ENCODE results near the gene C10orf95. TPM values are rescaled to one million over a fixed set of nuclear protein-coding genes. Genes with fewer than 3 reads are reported as not detected.

The C10orf95 gene
- total and polyA plus RNA-seq, 2 experiments from 2014 or later: 0.69 to 1.1 TPM

- H2AFZ ChIP-seq: no peak overlapping the region
- no peak overlapping the region for H3K27ac ChIP-seq (ENCODE audit: low read depth)
- peaks cover 3% of the 10 kb centered on the region; the same call in 1 of the 2 replicates for H3K4me1 ChIP-seq (ENCODE audit: insufficient read depth)
- no peaks in the 10 kb centered on the region for H3K9me2 ChIP-seq (ENCODE audit: insufficient read depth)
- Mint-ChIP-seq H3K4me1 (peaks cover 12% of the 10 kb centered on the region; the same call in 2 of the 3 replicates), H3K27ac (no peak overlapping the region), H3K36me3 (ENCODE audit: low read depth) (no peaks in the 10 kb centered on the region; the same call in 2 of the 3 replicates), H3K9me3 (no peaks in the 10 kb centered on the region), H3K27me3 (ENCODE audit: insufficient read depth, low read depth, poor library complexity) (peaks cover 28% of the 10 kb centered on the region), H3K4me3 (no peak overlapping the region; the same call in 2 of the 3 replicates)
- DNase-seq (ENCODE audit: low spot score): no peak
- H3K4me3 ChIP-seq: no peak overlapping the region
- 0 out of 2 replicates have a peak, but pooled peaks cover 11% of the 10 kb centered on the region for H3F3A ChIP-seq (replicated peaks; ENCODE audit: low read depth)
- no peaks in the 10 kb centered on the region; the same call in 1 of the 2 replicates for H4K20me1 ChIP-seq (replicated peaks; ENCODE audit: insufficient read depth)
- H3K79me2 ChIP-seq (replicated peaks; ENCODE audit: insufficient read depth): no peaks in the 10 kb centered on the region
- H3K36me3 ChIP-seq (ENCODE audit: insufficient read depth): no peaks in the 10 kb centered on the region
- no peak for ATAC-seq
- TF ChIP-seq JUNB (IDR thresholded peaks at IDR 0.05; ENCODE audit: unreplicated experiment): no peak
- TF ChIP-seq EZH2 (IDR thresholded peaks at IDR 0.05; ENCODE audit: low read depth, unreplicated experiment): no peak
- no peak for TF ChIP-seq ZNF331 (CRISPR knock-in tag; IDR thresholded peaks at IDR 0.05; ENCODE audit: low read depth)
- no peak for TF ChIP-seq POLR2AphosphoS5 (IDR thresholded peaks at IDR 0.05; ENCODE audit: low read depth)
- no peak for TF ChIP-seq CTCF (conservative IDR thresholded peaks at IDR 0.05; ENCODE audit: low read depth in 2 of 2)
- no peak for TF ChIP-seq STAT1 (IDR thresholded peaks at IDR 0.05; ENCODE audit: unreplicated experiment)
- TF ChIP-seq ZNF114 (CRISPR knock-in tag; IDR thresholded peaks at IDR 0.05): no peak
- TF ChIP-seq CREB1 (CRISPR knock-in tag; IDR thresholded peaks at IDR 0.05; ENCODE audit: low read depth): no peak
- no peak for TF ChIP-seq EZH2phosphoT487 (IDR thresholded peaks at IDR 0.05; ENCODE audit: unreplicated experiment)
- H3K27me3 ChIP-seq (ENCODE audit: insufficient read depth): 0 out of 2 replicates have a peak, but pooled peaks cover 6% of the 10 kb centered on the region
- H3K4me2 ChIP-seq: no peak overlapping the region
These were observed 50.6 kb downstream of the C10orf95 start for GRCh38 chr10:102400598-102401341.

GRCh38 chr10:102400076-102400475 is 51.3 kb downstream of the C10orf95 start:
- peaks cover 8% of the 10 kb centered on the region for H3K27me3 ChIP-seq (ENCODE audit: insufficient read depth)
- H4K20me1 ChIP-seq (replicated peaks; ENCODE audit: insufficient read depth): no peaks in the 10 kb centered on the region; the same call in 1 of the 2 replicates
- no peaks in the 10 kb centered on the region for H3K36me3 ChIP-seq (ENCODE audit: insufficient read depth)
- peaks cover 24% of the 10 kb centered on the region for H3K27me3 Mint-ChIP-seq (ENCODE audit: insufficient read depth, low read depth, poor library complexity)
- H3K4me1 Mint-ChIP-seq: peaks cover 12% of the 10 kb centered on the region; the same call in 2 of the 3 replicates
- no peak for ATAC-seq
- H3K4me3 ChIP-seq: peak overlapping the region; percentile 74; the same call in 1 of the 2 replicates
- no peaks in the 10 kb centered on the region; the same call in 2 of the 3 replicates for H3K36me3 Mint-ChIP-seq (ENCODE audit: low read depth)
- peak overlapping the region; percentile 65; the same call in 2 of the 3 replicates for H3K4me3 Mint-ChIP-seq
- H3K4me2 ChIP-seq: peak overlapping the region; percentile 88
- no peak overlapping the region for H2AFZ ChIP-seq
- H3K27ac Mint-ChIP-seq: no peak overlapping the region
- no peak for TF ChIP-seq ZNF331 (CRISPR knock-in tag; IDR thresholded peaks at IDR 0.05; ENCODE audit: low read depth)
- no peak for TF ChIP-seq JUNB (IDR thresholded peaks at IDR 0.05; ENCODE audit: unreplicated experiment)
- no peak for TF ChIP-seq ETS1 (IDR thresholded peaks at IDR 0.05)
- no peak for TF ChIP-seq NANOG (IDR thresholded peaks at IDR 0.05; ENCODE audit: borderline replicate concordance)
- TF ChIP-seq ZNF114 (CRISPR knock-in tag; IDR thresholded peaks at IDR 0.05): no peak
- TF ChIP-seq EZH2 (IDR thresholded peaks at IDR 0.05; ENCODE audit: low read depth, unreplicated experiment): no peak
- TF ChIP-seq POLR2AphosphoS5 (IDR thresholded peaks at IDR 0.05; ENCODE audit: low read depth): no peak
- no peak for TF ChIP-seq REST (IDR thresholded peaks at IDR 0.05; ENCODE audit: unreplicated experiment)
- H3K79me2 ChIP-seq (replicated peaks; ENCODE audit: insufficient read depth): no peaks in the 10 kb centered on the region
- peaks cover 3% of the 10 kb centered on the region; the same call in 1 of the 2 replicates for H3K4me1 ChIP-seq (ENCODE audit: insufficient read depth)
- H3K27ac ChIP-seq (ENCODE audit: low read depth): no peak overlapping the region
- H3F3A ChIP-seq (replicated peaks; ENCODE audit: low read depth): 0 out of 2 replicates have a peak, but pooled peaks cover 11% of the 10 kb centered on the region
- DNase-seq (ENCODE audit: low spot score): no peak
- no peaks in the 10 kb centered on the region for H3K9me2 ChIP-seq (ENCODE audit: insufficient read depth)
- H3K9me3 Mint-ChIP-seq: no peaks in the 10 kb centered on the region
